Stimulated activated CD4-positive, alpha-beta T cell treated with anti-CD3 and anti-CD28 coated beads, TNF-alpha, amount 100 ng/mL, for 24 hours (primary cell): ENCODE data around the gene VAPB.
"Not testable (repeated sequence)": the region's sequence is repeated elsewhere in the genome, so short reads cannot be mapped to it uniquely, and the experiment has no call there.

Source experiments
- DNase-seq, 3 experiments: peaks; one replicate each; pipeline ENCODE4 v3.0.0-alpha.2; 2020; ENCODE audit warnings: low read depth in 3 of 3

Gene VAPB

DNA sequence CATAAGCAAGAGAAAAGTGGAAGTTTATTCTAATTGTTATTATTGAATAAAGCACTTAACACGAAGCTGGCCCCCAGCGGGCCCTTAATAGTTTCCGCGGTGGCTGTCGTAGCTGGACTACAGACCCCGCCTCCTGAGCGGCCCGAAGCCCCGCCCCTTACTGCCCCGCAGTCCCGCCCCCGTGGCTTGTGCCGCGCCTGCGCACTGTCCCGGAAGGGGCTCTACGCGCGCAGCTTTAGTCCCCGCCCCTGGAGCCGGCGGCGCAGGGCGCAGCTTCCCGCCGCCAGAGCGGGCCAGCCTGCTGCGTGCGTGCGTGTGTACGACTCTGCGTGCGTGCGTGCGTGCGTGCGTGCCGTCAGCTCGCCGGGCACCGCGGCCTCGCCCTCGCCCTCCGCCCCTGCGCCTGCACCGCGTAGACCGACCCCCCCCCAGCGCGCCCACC lies at the start of gene VAPB:
Gene VAPB (plus strand): TSS at position 348 of the 442 bp plus-strand sequence. CDS start 231 bp downstream, outside the sequence.
- peak; percentile 92 to 95 (median 93) for DNase-seq

DNA sequence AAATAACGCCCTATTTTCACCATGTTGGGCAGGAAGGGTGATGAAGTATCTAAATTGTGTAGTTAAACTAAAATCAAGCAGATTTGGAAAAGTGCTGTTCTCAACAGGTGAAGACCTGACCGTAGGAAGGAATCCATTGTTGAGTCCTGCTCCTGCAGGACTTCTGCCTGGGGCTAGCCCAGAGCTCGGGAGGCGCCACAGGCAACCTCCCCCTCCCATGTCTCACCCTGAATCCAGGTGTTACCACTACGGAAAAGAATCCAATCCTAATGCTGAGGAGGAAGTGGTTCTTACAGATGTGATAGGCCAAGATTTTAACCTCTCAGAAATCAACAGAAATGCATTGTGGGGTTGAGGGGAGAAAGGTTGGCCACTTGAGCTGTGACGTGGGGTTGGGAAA lies 49.3 kb upstream of the VAPB start:
- DNase-seq = no peak

DNA sequence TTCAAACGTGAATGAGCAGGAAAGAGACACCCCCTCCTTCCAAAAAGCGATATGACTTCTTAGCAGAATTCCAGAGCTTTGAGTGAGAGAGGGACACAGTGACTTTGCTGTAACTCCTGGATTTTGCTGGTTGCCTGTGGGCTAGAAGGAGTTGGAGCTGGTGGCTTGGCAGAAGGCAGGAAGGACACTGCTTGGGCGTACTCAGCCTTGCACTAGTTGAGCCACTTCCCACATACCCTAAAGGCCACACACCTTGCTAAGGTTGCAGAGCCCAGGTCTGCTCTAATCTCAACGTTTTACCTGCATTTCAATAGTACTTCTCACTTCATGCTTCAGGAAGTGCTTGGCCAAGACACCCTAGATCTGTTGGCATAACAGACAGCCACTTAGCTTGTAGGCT lies 48.9 kb upstream of the VAPB start:
- DNase-seq = no peak

DNA sequence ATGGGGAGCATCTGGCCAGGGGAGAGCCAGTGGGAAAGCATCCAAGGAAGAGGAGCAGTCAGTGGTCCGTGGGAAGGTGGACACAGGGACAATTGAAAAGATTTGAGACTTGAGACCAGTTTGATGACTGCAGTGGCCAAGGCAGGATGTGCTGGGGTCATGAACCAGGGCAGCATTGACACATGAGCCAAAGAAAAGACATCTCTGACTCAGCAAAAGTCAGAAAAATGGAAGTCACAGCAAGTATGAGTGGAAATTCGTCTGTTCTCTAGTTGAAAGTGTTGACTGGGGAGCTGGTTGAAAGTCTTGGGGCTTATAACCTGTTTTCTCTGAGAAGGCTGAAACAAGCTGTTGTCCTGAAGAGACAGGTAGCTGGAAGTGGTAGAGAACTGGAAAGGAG lies 48.2 kb upstream of the VAPB start:
- no peak for DNase-seq

- DNase-seq = no peak
Observed at GRCh38 chr20:58342104-58342945, 46.7 kb upstream of the VAPB start.

- DNase-seq = no peak
Observed at GRCh38 chr20:58344741-58345140, 44.3 kb upstream of the VAPB start.

DNA sequence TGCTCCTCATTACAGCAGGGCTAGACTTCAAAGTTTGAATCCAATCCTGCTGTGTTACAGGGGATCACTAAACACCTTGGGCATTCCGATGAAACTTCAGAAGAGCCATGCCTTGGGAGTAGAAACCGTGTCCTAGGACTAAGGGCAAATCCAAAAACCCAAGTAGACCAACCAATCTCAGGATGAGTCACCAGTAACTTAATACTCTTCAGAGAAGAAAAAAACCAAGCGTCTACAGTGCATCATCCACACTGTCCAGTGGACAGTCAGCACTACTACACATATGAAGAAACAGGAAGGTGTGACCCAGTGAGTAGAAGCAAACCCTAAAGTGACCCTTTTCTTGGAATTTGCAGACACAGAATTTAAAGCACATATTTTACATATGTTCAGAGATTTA lies 39.5 kb upstream of the VAPB start:
- DNase-seq = no peak

GRCh38 chr20:58352468-58352867 lies 36.6 kb upstream of the VAPB start:
- peak in 1 of 3 experiments; percentile 3 for DNase-seq

GRCh38 chr20:58359441-58359840 lies 29.6 kb upstream of the VAPB start:
- no peak for DNase-seq

- DNase-seq = no peak
Observed at GRCh38 chr20:58360936-58361335, 28.1 kb upstream of the VAPB start.

DNA sequence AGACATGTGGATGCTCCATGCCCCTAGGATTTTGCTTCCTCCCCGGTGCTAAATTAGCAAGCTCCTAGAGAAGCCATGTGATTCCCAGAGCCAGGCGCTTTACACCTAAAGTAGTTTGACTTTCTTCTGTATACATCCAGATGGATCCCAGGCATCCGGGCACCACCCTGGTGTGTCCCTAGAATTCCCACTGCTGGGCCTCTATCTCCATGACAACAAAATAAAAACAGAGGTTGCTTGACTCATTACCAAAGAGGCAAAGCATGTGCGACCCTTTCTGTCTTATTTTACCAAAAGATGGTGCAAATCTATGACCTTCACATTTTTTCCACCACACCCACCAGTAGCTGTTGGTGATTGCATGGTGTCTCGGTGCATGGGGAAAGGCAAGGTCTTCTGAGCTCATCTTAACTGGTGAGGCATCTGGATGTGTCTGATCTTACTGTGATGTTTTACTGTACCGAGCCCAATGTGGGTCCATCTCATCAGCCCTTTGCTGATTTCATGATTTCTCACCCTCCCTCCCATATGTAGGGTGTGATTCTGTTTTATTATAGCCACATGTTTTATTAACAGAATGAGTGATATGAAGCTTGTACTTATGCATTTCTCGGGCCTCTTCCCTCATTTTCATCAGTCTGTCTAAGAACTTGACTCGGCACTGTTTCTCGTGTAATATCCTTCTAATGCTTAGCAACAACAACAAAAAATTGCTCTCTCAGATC lies 27.4 kb upstream of the VAPB start:
- DNase-seq = no peak

DNA sequence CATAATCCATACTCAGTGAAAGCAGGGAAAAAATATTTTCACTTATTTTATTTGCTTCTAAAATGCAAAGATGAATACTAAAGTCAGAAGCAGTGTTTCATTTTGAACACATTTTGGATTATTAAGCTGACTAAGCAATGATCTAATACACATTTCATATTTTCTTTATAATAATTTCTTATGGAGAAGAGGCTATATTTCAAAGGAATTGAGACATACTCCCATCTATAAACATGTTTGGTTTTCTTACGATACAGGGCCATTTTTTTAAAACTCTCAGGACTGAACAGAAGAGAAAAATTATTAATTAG lies 26.9 kb upstream of the VAPB start:
- no peak for DNase-seq

GRCh38 chr20:58362970-58363369 lies 26.1 kb upstream of the VAPB start:
- no peak for DNase-seq

DNA sequence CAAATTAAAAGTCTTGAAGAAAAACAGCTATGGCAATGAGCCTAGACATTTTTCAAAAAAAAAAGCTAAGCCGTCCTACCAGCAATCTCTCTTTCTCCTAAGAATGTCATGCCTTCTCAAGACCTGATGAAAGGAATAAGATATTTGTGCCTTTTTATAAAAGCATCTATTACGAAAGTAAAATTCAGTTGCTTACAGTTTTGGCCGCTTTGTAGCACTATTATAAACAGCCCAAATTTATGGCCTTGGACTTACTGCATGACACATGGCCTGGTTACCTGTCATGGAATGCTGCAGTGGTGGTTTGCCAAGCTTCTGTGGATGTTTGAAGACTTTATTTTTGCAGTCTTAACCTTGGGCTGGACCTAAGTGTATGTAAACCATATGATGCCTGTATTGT lies 22.2 kb upstream of the VAPB start:
- no peak for DNase-seq

DNA sequence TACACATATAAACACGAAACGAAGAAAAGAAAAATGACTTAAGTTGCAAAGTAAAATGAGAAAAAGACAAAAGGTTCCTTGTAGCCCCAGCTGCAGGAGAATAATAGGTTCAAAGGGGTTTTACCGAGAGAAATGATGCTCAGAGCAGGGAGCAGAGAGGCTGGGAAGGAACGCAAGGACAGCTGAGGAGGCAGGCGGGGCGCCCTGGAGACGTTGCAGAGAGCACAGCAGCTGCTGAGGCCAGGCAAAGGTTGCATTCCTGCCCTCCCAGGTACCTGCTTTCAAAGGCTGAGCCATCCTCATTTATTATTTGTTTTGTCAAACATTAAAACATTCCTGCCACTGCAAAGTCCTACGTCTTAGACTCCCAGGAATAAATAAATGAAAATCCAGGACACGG lies 16.2 kb upstream of the VAPB start:
- DNase-seq = no peak

DNA sequence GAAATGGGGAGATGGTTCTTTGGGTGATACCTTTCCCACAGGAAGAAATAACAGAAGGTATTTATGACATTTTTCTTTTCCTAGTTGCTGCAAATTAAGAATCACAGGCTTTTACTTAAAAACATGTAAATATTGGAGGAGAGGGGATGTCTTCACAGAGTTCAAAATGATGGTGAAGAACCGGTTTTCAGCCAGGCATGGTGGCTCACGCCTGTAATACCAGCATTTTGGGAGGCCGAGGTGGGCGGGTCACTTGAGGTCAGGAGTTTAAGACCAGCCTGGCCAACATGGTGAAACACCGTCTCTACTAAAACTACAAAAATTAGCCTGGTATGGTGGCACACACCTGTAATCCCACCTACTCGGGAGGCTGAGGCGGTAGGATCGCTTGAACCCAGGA lies 15.7 kb upstream of the VAPB start:
- not testable (repeated sequence) for DNase-seq

DNA sequence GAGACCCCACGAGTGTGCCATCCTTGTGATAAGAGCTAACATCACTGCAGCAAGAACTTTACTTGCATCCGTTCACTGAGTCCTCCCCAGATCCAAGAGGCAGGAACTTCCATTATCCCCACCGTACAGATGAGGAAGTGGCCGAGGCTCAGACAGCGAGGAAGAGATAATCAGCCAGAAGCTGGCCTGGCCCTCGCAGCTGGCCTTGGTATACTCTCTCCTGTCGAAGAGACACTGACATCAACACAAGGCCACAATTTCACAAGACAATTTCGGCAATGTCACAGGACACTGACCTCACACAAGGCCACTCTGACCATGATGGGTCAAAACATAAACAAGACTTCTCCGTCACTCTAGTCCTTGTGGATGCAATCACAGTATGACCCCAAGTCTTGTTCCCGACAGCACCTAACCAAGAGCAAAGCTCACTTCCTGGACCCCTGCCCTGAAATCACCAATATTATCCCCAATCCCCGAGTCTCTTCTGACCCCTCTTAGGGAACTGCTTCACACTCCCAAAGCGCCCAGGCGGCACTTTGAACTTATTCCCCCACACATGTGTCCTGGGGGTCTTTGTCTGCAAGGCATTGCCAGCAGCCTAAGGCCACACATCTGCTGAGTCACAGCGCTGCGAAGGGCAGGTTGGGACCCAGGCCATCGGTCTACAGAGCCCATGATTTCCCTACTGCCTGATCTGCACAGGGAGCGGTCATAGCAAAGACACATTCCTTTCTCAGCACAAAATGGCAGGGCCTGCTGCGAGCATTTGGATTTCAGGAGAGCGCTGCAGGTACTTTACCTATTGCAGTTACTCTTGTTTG lies 14.8 kb upstream of the VAPB start:
- DNase-seq = no peak

- no peak for DNase-seq
Observed at GRCh38 chr20:58374906-58375758, 13.9 kb upstream of the VAPB start.

DNA sequence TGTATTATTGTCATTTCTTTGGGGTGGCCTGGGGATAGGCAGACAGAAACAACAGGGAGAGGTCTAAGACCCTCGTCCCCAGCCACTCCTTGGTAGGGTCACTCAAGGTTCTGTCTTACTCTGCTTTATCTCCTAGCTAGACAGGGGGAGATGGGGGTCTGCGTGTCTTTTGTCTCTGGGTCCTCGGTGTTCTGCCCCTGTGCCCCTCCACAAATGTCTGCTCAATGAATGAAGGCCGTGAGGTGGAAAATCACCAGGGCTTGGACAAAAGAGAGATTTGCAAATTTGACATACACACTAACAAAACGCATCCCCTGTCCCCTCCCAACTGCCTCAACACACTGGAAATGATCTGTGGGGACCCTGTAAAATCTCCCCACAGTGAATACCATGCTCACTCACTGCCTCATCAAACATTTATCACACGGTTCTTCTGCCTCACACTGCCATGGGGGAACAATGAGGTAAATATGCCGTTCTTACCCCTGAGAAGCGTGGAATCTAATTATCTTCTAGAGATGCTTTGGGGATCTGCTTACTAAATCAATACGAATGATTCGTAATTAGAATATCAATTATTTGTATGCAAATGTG lies 13.2 kb upstream of the VAPB start:
- DNase-seq = no peak

- no peak for DNase-seq
Observed at GRCh38 chr20:58377017-58377416, 12.0 kb upstream of the VAPB start.

DNA sequence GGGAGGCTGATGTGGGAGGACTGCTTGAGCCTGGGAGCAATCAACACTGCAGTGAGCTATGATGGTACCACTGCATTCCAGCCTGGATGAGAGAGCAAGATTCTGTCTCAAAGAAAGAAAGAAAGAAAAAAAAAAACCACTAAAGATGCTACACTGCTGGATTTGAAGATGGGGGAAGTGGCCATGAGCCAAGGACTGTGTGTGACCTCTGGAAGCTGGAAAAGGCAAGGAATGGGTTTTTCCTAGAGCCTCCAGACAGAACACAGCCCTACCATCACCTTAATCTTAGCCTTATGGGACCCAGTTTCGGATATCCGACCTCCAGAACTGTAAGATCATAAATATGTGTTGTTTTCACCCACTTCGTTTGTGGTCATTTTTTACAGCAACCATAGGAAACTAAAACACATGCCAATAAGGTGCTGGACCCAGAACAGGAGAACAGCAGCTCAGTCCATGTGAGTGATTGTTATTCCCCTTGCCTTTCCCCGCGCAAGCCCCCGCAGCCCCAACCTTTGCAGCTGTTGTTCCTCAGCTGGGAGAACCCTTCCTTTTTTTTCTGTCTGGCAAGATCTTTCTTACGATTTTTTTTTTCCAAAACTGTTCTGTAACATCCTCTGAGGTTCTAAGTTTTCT lies 11.1 kb upstream of the VAPB start:
- DNase-seq = no peak
